AG09319 (cell line): Measurements from ENCODE around the gene MMRN2.

Source experiments
- DNase-seq: peaks from one replicate; pipeline ENCODE4 v3.0.0-alpha.2; 2010; ENCODE audit warnings: low read depth; ENCODE audit errors: extremely low read depth
- TF ChIP-seq, protein P1 (sequence below): IDR thresholded peaks from 2 replicates; pipeline ENCODE4 v1.5.1; 2011; ENCODE audit warnings: low read depth, mild to moderate bottlenecking, inconsistent platforms, low read length, moderate library complexity

The MMRN2 gene

DNA sequence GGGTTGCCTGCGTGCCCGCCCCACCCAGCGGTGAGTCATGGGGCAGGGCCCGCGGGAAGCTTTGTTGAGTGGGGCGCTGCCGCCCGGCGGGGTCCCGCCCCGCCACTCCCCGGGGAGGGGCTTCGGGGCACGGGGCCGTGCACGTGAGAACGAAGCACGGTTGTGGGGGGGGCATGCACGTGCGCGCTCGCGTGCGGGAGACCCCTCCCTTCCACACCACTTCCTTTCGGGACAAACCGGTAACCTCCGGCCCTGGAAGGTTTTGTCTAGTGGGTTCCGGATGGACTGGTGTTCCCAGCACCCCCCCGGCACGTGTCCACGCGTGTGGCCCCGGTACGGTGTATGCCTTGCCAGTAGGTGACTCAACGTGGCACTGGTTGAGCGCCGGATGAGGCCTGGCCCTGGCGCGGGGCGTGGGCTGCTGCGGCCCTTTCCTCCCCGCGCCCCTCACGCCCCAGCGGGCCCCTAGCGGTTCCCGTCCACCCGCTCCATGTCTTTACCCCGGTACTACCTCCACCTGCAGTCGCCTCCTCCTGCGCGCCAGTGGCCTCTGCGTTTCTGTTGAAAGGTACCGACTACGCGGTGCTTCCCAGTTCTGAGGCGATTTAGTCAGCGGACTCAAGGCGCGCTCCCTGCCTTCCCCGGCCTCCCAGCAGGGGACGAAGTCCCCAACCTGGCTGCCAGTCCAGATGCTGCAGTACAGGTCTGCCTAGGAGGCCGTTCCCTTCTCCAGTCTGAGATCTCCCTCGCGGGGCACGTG, 14.0 kb upstream of the MMRN2 start:
- TF ChIP-seq, protein P1, sequence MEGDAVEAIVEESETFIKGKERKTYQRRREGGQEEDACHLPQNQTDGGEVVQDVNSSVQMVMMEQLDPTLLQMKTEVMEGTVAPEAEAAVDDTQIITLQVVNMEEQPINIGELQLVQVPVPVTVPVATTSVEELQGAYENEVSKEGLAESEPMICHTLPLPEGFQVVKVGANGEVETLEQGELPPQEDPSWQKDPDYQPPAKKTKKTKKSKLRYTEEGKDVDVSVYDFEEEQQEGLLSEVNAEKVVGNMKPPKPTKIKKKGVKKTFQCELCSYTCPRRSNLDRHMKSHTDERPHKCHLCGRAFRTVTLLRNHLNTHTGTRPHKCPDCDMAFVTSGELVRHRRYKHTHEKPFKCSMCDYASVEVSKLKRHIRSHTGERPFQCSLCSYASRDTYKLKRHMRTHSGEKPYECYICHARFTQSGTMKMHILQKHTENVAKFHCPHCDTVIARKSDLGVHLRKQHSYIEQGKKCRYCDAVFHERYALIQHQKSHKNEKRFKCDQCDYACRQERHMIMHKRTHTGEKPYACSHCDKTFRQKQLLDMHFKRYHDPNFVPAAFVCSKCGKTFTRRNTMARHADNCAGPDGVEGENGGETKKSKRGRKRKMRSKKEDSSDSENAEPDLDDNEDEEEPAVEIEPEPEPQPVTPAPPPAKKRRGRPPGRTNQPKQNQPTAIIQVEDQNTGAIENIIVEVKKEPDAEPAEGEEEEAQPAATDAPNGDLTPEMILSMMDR = no peak; the same call in none of the 2 replicates
- DNase-seq = peak; percentile 89

DNA sequence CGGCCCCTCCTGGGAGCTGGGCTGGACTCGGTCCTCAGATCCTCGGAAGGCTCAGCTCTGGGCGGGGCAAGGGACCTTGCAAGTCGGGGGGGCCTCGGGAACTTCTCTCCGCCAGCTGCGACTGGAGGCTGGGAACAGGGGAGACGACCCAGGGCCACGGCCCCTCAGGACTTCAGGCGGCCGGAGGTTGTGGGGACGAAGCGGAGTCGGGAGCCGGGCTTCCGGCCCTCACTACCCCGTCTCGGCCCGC, 13.5 kb upstream of the MMRN2 start:
- no peak for DNase-seq
- TF ChIP-seq, protein P1 = no peak

DNA sequence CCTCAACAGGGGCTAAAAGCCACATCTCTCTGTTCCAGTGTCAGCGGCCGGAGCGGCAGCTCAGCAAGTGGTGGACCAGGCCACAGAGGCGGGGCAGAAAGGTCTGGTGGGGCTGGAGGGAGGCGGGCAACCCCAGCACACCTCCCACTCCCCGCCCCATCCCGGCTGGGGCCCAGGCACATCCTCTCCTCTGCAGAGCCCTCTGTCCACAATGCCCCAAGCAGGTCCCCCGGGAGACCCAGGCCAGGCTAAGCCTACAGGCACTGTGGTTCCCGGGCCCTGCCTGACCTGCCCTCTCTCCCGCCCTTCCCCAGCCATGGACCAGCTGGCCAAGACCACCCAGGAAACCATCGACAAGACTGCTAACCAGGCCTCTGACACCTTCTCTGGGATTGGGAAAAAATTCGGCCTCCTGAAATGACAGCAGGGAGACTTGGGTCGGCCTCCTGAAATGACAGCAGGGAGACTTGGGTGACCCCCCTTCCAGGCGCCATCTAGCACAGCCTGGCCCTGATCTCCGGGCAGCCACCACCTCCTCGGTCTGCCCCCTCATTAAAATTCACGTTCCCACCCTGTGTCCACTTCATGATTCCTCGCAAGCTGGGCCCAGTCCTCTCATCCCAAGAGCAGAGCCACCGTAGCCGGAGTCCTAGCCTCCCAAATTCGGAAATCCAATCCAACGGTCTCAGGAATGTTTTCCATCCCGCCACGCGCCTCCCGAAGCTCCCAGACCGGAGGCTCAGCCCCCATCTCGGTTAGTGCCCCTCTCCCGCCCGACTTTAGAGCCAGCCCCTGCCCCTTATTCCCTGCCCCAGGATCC, 13.0 kb upstream of the MMRN2 start:
- TF ChIP-seq, protein P1 = no peak
- peak; percentile 67 for DNase-seq

DNA sequence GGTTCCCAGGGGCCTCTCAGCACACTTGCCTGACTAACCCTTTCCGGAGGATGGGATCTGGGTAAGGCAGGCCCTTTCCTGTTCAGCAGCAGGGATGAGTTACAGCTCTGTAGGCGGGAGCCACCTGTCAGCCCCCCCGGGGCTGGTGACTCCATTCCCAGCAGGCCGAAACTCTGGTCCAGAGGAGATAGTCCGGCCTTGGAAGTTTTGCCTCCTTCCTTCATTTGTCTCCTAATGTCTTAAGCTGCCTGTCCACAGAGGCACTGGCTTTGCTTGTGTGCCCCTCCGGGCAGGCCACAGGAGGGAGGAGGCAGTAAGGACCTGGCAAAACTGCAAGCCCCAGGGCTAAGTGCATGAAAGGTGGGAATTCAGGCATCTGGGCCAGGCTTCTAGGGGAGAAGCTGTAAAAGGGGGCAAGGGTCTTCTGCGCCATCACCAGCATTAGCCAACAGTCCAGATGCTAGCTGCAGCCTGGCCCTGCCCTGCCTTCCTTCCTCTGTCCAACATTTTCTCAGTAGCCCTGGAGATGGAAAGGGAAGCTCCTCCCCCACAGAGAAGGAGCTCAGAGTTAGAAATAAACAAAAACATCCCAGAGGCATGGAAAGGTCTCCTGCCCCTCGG, 12.1 kb upstream of the MMRN2 start:
- TF ChIP-seq, protein P1 = no peak
- DNase-seq = no peak

DNA sequence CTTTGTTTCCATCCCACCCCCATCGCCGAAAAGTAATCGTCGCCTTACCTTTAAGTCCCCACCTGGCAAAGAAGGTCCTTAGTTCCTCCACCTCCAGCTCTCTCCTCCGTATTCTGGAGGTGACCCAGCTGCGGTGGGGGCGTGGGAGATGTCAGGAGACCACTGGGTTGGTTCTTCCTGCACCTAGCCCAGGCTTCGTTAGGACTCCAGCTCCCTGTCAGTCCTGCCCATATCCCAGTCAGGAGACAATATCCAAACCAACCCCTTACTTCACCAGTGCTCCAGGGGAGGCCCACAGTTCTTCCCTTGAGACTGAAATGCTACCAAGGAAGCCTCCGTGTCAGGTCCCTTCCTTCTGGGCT, 11.6 kb upstream of the MMRN2 start:
- TF ChIP-seq, protein P1 = no peak
- DNase-seq = no peak

DNA sequence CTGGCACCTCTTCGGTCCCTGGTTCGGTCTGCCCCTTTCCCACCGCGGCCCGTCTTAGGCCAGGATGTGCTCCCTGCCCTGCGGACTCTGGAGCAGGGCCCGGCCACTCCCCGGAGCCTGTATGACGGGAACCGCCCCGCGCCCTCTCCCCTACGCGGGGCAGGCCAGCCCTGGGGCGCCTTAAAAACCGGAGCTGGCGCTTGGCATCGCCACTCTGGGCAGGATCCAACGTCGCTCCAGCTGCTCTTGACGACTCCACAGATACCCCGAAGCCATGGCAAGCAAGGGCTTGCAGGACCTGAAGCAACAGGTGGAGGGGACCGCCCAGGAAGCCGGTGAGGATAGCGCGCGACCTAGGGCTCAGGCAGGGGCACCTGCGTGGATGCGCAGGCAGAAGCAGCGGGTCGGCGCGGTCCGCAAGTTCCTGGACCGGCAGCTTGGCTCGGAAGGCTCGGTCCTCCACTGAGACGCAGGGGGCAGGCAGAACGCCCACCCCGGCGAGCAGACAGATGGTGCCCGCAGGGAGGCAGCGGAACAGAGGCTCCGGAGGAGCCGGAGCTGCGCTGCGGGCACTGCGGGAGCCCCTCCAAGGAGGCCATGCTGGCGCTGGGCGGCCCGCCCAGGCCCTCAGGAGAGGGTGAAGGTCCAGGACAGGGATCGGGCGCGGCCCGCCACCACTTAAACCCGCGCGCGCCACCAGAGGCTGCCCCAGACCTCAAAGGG, 11.0 kb upstream of the MMRN2 start, which contains the start of gene ADIRF:
Gene ADIRF, plus strand, starts transcription at position 212 of the 723 bp plus-strand sequence. Its CDS starts 63 bp downstream, at position 275.
- TF ChIP-seq, protein P1 = no peak
- DNase-seq = no peak
